A673 (cell line): Measurements from ENCODE around the gene EFCAB5.

Experiments
- CTCF ChIP-seq: fragments of 300-800, 200-600 bp; sonication (generic); conservative IDR thresholded peaks from 2 replicates; pipeline ENCODE4 v1.5.1; 2017; ENCODE audit warnings: low read depth, mild to moderate bottlenecking, antibody characterized with exemption, low read length, moderate library complexity, mixed read lengths
- EZH2 ChIP-seq: fragments of 200-600 bp; sonication (generic); IDR thresholded peaks from 2 replicates; pipeline ENCODE4 v1.6.1; 2017; ENCODE audit warnings: borderline replicate concordance, low read depth, mild to moderate bottlenecking, mixed read lengths, antibody characterized with exemption, low read length; ENCODE audit not compliant: poor library complexity, severe bottlenecking

GRCh38 chr17:29930409-29931010 is 10.9 kb upstream of the EFCAB5 start:
- TF ChIP-seq CTCF, result no peak
- TF ChIP-seq EZH2, result no peak
